ENCODE results near the gene OMA1.
"Not testable (repeated sequence)": the region's sequence is repeated elsewhere in the genome, so short reads cannot be mapped to it uniquely, and the experiment has no call there.

Gene OMA1

GRCh38 chr1:58539553-58539952 lies 7.0 kb downstream of the OMA1 start:
- no peak for DNase-seq
- no peak overlapping the region for H3K27ac ChIP-seq (ENCODE audit: low read length)
- no peak overlapping the region for H3K4me2 ChIP-seq (ENCODE audit: low read depth, low read length)

GRCh38 chr1:58538821-58539220 lies 7.7 kb downstream of the OMA1 start:
- no peaks in the 10 kb centered on the region for H3K36me3 ChIP-seq (replicated peaks; ENCODE audit: insufficient read depth, low read length)

More at GRCh38 chr1:58539553-58539952, 7.0 kb downstream of the OMA1 start:
- Histone ChIP-seq H3F3A (ENCODE audit: insufficient read depth, low read length) (no peaks in the 10 kb centered on the region), H3K9me2 (replicated peaks; ENCODE audit: insufficient read depth, low read length) (no peaks in the 10 kb centered on the region), H3K9ac (ENCODE audit: low read length) (no peak overlapping the region), H4K20me1 (ENCODE audit: insufficient read depth, low read length) (no peaks in the 10 kb centered on the region), H2AFZ (ENCODE audit: low read length) (no peak overlapping the region), H3K36me3 (replicated peaks; ENCODE audit: insufficient read depth, low read length) (no peaks in the 10 kb centered on the region), H3K79me2 (ENCODE audit: low read length) (no peaks in the 10 kb centered on the region), H3K4me3 (ENCODE audit: low read length) (no peak overlapping the region), H3K27me3 (replicated peaks; ENCODE audit: insufficient read depth, low read length) (no peaks in the 10 kb centered on the region), H3K9me3 (replicated peaks; ENCODE audit: insufficient read depth, low read length) (no peaks in the 10 kb centered on the region), H3K4me1 (ENCODE audit: low read length) (no peaks in the 10 kb centered on the region)
- TF ChIP-seq EZH2 (optimal IDR thresholded peaks at IDR 0.05; ENCODE audit: low read depth, low read length), result no peak
- no peak for TF ChIP-seq CTCF (IDR thresholded peaks at IDR 0.05; ENCODE audit: low read length)
- no peak for TF ChIP-seq EZH2phosphoT487 (IDR thresholded peaks at IDR 0.05; ENCODE audit: low read length)

GRCh38 chr1:58531842-58532241 lies 14.7 kb downstream of the OMA1 start:
- H2AFZ ChIP-seq (ENCODE audit: low read length); H3K27ac ChIP-seq (ENCODE audit: low read length); H3K9me3 ChIP-seq (replicated peaks; ENCODE audit: insufficient read depth, low read length); H3K9me2 ChIP-seq (replicated peaks; ENCODE audit: insufficient read depth, low read length); H3K27me3 ChIP-seq (replicated peaks; ENCODE audit: insufficient read depth, low read length); H3F3A ChIP-seq (ENCODE audit: insufficient read depth, low read length); H3K79me2 ChIP-seq (ENCODE audit: low read length); DNase-seq; H3K9ac ChIP-seq (ENCODE audit: low read length); H4K20me1 ChIP-seq (ENCODE audit: insufficient read depth, low read length); H3K36me3 ChIP-seq (replicated peaks; ENCODE audit: insufficient read depth, low read length); H3K4me2 ChIP-seq (ENCODE audit: low read depth, low read length); H3K4me1 ChIP-seq (ENCODE audit: low read length); H3K4me3 ChIP-seq (ENCODE audit: low read length): not testable (repeated sequence)

More at GRCh38 chr1:58538821-58539220, 7.7 kb downstream of the OMA1 start:
- H4K20me1 ChIP-seq (ENCODE audit: insufficient read depth, low read length), result no peaks in the 10 kb centered on the region
- no peaks in the 10 kb centered on the region for H3K4me1 ChIP-seq (ENCODE audit: low read length)
- no peak overlapping the region for H3K9ac ChIP-seq (ENCODE audit: low read length)
- H3K27me3 ChIP-seq (replicated peaks; ENCODE audit: insufficient read depth, low read length), result no peaks in the 10 kb centered on the region
- H3K4me3 ChIP-seq (ENCODE audit: low read length), result no peak overlapping the region
- H3K4me2 ChIP-seq (ENCODE audit: low read depth, low read length), result no peak overlapping the region
- no peaks in the 10 kb centered on the region for H3K79me2 ChIP-seq (ENCODE audit: low read length)
- no peak for TF ChIP-seq CTCF (IDR thresholded peaks at IDR 0.05; ENCODE audit: low read length)
- no peak for TF ChIP-seq EZH2 (optimal IDR thresholded peaks at IDR 0.05; ENCODE audit: low read depth, low read length)
- no peak for TF ChIP-seq EZH2phosphoT487 (IDR thresholded peaks at IDR 0.05; ENCODE audit: low read length)
- DNase-seq, result no peak
- no peak overlapping the region for H2AFZ ChIP-seq (ENCODE audit: low read length)
- no peaks in the 10 kb centered on the region for H3K9me3 ChIP-seq (replicated peaks; ENCODE audit: insufficient read depth, low read length)
- no peaks in the 10 kb centered on the region for H3K9me2 ChIP-seq (replicated peaks; ENCODE audit: insufficient read depth, low read length)
- H3K27ac ChIP-seq (ENCODE audit: low read length), result no peak overlapping the region
- H3F3A ChIP-seq (ENCODE audit: insufficient read depth, low read length), result no peaks in the 10 kb centered on the region

GRCh38 chr1:58529284-58529683 lies 17.2 kb downstream of the OMA1 start:
- no peak for DNase-seq
- H3K27ac ChIP-seq (ENCODE audit: low read length), result no peak overlapping the region
- H3F3A ChIP-seq (ENCODE audit: insufficient read depth, low read length), result no peaks in the 10 kb centered on the region
- H3K36me3 ChIP-seq (replicated peaks; ENCODE audit: insufficient read depth, low read length), result no peaks in the 10 kb centered on the region
- H4K20me1 ChIP-seq (ENCODE audit: insufficient read depth, low read length), result no peaks in the 10 kb centered on the region
- H3K27me3 ChIP-seq (replicated peaks; ENCODE audit: insufficient read depth, low read length), result no peaks in the 10 kb centered on the region
- TF ChIP-seq EZH2 (optimal IDR thresholded peaks at IDR 0.05; ENCODE audit: low read depth, low read length) (no peak), EZH2phosphoT487 (IDR thresholded peaks at IDR 0.05; ENCODE audit: low read length) (no peak), CTCF (IDR thresholded peaks at IDR 0.05; ENCODE audit: low read length) (no peak)
- no peak overlapping the region for H3K4me3 ChIP-seq (ENCODE audit: low read length)
- H3K4me1 ChIP-seq (ENCODE audit: low read length), result no peaks in the 10 kb centered on the region
- no peaks in the 10 kb centered on the region for H3K9me3 ChIP-seq (replicated peaks; ENCODE audit: insufficient read depth, low read length)
- H2AFZ ChIP-seq (ENCODE audit: low read length), result no peak overlapping the region
- no peaks in the 10 kb centered on the region for H3K9me2 ChIP-seq (replicated peaks; ENCODE audit: insufficient read depth, low read length)
- no peak overlapping the region for H3K9ac ChIP-seq (ENCODE audit: low read length)
- H3K4me2 ChIP-seq (ENCODE audit: low read depth, low read length), result no peak overlapping the region
- H3K79me2 ChIP-seq (ENCODE audit: low read length), result no peaks in the 10 kb centered on the region
